Activated T-cell treated with anti-CD3 and anti-CD28 coated beads for 4 hours (primary cell): ENCODE data around the gene ATP10A.

Experiments
- DNase-seq: peaks from one replicate; pipeline ENCODE4 v3.0.0-alpha.2; 2020

ATP10A gene

GRCh38 chr15:25695875-25696760, 167.0 kb downstream of the ATP10A start:
- DNase-seq, result no peak

GRCh38 chr15:25694823-25695312, 168.3 kb downstream of the ATP10A start:
- no peak for DNase-seq

GRCh38 chr15:25694239-25694584, 168.9 kb downstream of the ATP10A start:
- no peak for DNase-seq

- DNase-seq, result no peak
Observed at GRCh38 chr15:25693321-25694238, 169.5 kb downstream of the ATP10A start.

- DNase-seq, result no peak
Observed at GRCh38 chr15:25691544-25692430, 171.3 kb downstream of the ATP10A start.

DNA sequence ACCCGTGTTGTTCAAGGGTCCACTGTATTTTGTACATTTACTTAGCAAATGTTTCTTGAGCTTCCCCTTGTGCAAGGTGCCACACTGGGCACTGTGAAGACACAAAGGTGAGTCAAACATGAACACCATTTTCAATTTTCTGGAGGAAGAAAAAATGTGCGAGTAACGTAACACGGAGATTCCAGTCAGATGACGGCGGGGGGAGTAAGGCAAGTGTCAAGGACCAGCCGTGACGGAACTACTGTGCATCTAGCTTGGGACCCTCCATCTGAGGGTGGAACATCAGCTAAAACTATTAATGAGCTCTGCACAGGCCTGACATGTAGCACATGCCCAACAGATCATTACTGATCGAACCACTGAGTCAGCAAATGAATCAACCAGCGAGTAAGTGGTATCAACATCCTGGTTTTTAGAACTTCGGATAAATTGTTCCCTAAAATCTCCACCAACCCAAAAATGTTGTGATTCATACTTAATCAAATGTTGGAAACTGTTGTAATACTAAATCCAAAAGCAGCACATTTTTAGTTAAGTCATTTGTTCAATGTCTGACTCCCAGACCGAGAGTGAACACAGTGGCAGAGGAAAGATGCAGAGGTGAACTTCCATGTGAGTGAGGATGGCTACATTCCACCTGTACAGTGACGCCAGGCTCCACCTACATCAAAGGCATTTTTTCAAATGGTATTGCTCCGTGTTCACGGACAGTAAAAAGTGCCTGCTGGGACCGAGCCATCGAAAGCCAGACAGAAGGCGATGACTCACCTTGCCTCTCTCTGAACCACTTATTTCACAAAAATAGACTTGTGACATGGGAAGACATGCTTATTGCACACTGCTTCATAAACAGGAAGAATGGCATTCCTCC, 172.2 kb downstream of the ATP10A start:
- DNase-seq, result no peak

DNA sequence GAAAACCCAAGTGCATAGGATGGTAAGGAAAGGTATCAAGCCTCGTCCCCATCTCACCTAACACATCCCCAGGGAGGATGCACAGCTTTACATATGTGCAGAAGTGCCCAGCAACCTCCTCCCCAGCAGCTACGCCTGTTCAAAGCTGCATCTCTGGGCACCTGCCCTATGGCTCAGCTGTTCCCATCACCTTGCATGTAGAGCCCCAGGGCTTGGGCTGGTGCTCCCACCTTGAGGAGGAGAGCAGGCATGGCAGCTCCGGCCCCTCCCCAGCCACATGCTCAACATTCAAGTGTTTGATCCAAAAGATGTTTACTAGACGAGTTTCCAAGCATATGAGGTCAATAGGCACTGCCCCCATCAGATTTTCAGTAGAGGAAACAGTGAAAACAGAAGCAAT, 173.5 kb downstream of the ATP10A start:
- no peak for DNase-seq

GRCh38 chr15:25688166-25688565, 175.0 kb downstream of the ATP10A start:
- DNase-seq, result no peak

DNA sequence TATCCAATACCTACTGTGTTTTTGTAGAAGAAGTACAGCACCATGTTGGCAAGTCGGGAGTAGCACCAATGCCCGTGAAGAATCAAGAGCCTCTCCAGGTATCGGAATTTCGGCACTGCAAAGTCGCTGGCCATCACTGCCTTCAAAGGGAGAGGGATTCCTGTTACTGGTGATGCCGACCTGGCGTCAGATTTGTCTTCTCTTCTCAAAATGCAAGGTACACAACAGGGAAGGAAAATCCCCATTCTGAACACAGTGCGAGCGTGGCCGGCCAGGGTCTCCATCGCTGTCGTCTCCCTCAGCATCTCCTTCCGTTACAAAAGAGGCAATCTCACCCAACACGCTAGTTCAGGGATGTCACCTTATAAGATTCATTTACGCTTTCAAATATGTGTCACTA, 175.4 kb downstream of the ATP10A start:
- no peak for DNase-seq

- no peak for DNase-seq
Observed at GRCh38 chr15:25687276-25687675, 175.9 kb downstream of the ATP10A start.

DNA sequence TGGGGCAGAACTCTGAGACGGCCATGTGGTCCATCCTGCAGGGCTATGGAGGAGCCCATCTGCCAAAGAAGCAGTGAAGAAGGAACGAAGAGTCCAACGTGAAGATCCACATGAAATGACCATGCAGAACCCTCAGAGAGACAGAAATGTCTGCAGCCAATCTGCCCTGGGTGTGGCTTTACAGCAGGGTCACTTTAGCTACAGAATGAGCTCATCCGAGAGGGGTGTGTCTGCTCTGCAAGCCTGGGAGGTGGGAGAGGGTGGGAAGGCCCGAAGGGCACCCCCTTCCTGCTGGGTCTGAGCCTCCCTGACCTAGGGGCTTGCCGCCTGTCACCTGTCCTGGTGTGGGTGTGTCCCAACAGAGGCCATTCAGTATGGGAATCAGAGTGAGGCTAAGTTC, 176.3 kb downstream of the ATP10A start:
- no peak for DNase-seq

GRCh38 chr15:25684521-25685431, 178.4 kb downstream of the ATP10A start:
- no peak for DNase-seq

GRCh38 chr15:25683911-25684310, 179.2 kb downstream of the ATP10A start:
- no peak for DNase-seq

DNA sequence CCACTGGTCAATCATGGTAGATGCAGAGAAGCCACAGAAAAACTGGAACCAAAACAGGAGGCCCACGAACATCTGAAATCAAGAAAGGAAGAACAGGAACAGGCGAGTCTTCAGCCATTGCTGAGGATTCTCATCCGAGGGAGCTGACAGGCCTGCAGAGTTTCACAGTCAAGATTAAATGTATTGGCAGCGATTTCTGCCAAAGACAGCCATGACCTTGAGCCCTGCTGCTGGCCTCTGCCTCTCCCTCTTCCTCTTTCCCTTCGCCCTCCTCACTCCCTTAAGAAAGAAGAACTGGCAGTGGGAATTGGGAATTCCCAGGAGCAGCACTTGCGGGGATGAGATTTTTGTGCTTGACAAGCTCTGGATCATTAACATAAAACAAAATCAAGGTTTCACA, 179.7 kb downstream of the ATP10A start:
- DNase-seq, result no peak

GRCh38 chr15:25682340-25682739, 180.8 kb downstream of the ATP10A start:
- no peak for DNase-seq

DNA sequence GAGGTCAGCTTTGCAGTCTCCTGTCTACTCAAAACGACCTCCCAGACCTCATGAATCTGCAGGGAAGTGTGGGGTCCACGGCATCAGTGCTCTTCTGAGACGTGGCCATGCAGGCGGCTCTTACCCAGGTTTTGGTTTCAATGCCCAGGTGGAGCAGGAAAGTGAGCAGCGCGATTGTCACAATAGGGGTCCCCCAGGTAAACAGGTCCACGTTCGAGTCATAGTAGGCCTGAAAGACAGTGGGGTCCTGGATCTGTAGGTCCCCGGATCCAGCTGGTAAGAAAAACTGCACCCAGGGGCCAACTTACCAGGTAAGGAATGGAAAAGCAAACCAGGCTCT, 182.5 kb downstream of the ATP10A start:
- DNase-seq, result no peak

GRCh38 chr15:25679964-25680685, 183.0 kb downstream of the ATP10A start:
- no peak for DNase-seq

- DNase-seq, result no peak
Observed at GRCh38 chr15:25679492-25679891, 183.6 kb downstream of the ATP10A start.

DNA sequence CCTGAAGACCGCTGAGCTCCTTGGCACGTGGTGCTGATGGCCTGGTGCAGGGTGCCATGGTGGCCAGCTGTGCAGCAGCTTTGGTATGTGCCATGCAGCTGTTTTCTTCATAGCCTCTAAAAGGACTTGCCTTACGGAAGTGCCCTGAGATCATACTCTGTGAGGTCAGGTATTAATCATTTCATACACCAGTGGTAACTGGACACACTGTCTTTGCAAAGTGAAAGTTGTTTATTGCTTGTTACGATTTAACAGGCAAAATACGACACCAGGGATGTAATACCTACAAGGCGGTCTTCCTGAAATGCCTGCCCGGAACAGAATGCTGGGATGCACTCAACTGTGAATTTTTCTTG, 184.6 kb downstream of the ATP10A start:
- no peak for DNase-seq
